NCI-H524 treated with DMSO at 0.1 percent for 48 hours (cell line): Measurements from ENCODE around the gene GNA14.
"Not testable (repeated sequence)": the region's sequence is repeated elsewhere in the genome, so short reads cannot be mapped to it uniquely, and the experiment has no call there.

Experiments
- DNase-seq: peaks from one replicate; lab custom pipeline; 2025; lab: John Stamatoyannopoulos, UW

The GNA14 gene

DNA sequence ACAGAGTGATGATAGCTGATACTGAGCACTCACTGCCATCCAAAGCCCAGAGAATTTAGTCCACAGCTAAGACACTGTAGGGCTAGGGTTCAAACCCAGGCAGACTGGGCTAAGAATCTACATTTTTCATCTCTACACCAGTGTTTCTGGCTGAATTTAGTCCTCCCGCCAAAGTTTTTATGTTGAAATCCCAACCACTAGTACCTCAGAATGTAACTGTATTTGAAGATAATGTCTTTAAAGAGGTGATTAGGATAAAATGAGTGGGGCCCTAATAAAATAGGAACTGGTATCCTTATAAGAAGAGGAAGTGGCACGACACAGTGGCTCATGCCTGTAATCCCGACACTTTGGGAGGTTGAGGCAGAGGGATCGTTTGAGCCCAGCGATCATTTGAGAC is 4.3 kb downstream of the GNA14 start:
- no peak for DNase-seq

DNA sequence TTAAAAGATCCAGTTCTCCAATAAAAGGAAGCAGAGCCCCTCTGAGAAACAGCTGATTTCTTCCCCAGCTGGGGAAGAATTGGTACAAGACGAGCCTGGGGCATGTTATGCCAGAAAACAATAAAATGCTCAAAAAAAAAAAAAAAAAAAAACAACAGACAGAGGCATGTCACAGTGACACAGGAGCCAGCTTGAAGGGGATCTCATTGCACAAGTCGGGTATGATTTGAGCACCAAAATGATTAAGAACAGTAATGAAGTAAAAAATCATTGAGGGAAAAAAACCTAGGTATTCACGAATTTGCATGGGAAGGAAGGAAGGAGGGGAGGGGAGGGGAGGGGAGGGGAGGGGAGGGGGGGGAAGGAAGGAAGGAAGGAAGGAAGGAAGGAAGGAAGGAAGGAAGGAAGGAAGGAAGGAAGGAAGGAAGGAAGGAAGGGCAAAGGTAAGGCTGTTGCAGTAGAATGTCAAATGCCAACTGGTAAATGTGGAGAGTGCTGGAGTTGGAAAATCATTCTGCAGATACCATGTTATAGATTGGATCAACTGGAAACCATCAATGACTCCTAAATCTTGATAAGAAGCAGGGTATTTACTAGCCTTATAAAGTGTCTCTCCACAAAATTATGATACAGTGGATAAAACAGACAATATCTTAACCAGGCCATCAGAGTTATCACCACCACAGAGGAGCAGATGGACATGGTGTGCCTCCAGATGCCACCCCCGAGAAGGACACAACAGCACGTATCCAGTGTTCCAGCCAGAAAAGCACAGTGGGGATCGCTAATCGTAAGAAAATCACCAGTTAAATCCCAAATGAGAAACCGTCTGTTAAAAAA is 7.2 kb downstream of the GNA14 start:
- DNase-seq, result no peak

DNA sequence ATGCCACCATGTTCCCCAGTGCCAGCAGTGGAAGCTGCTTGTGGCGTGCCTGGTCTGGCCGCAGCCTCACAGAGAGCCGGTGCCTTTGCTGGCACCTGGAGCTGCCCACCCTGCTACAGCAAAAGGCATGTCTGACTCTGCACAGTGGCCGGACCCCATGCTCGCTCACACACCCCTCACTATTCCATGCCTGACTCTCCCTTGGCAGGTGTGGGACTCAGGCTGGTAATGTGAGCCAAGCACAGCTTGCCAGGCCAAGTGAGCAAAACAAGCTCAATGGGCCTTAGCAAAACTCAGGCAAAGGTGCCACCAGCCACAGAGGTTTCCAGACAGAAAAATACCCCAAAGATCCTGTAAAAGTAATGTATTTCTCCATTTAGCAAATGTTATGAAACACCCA is 15.5 kb downstream of the GNA14 start:
- no peak for DNase-seq

DNA sequence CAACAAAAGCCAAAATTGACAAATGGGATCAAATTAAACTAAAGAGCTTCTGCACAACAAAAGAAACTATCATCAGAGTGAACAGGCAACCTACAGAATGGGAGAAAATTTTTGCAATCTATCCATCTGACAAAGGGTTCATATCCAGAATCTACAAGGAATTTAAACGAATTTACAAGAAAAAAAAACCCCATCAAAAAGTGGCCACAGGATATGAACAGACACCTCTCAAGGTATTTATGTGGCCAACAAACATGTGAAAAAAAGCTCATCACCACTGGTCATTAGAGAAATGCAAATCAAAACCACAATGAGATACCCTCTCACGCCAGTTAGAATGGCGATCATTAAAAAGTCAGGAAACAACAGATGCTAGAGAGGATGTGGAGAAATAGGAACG is 19.3 kb downstream of the GNA14 start:
- DNase-seq, result not testable (repeated sequence)

DNA sequence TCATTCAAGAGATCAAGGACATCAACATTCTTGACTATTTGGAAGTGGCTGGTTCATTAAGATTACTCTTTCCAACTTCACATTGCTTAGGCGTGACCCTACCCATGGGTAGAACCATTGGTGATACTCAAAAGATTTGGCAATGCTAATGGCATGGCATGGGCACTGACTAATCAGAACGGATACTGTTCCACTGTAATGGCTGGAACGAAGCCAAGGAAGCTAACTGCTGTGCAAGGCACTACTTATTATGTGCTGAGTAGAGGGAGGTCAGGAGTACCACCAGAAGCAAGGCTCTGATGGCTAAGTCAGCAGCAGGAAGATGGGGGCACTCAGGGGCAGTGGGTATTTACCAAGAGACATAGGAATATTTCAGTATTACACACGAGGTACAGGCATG is 31.9 kb downstream of the GNA14 start:
- DNase-seq, result no peak

DNA sequence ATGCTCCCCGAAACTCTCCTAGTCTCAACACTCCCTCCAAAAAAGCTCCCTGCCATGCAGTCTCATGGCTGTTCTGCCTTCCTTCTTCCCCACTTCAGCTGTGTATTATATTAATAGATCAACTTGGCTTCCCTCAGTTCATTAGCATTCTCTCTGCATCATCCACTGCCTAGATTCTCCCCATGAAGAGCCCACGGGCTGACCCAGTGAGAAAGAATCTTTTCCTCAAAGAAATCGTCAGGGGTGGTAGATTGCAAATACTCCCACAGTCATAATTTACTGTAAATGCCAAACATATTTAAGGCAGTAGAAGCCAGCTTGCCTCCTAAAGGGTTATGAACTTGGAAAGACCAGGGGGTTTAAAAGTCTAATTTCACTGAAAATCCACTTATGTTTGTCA is 33.5 kb downstream of the GNA14 start:
- no peak for DNase-seq

DNA sequence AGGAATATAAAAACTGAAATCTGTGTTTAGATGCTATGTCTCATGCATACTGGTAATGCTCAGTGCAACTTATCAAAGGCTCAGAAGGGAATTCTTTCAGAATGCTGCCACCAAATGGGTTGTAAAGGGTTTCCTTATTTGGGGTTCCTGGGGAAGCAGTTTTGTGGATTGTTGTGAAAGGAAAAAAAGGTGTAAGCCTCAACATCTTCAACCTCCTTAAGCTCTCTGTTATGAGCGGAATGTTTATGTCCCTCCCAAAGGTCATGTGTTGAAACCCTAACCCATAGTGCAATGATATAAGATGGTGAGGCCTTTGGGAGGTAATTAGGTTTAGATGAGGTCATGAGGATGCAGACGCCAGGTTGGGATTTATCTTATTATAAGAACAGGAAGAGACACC is 41.6 kb downstream of the GNA14 start:
- no peak for DNase-seq

DNA sequence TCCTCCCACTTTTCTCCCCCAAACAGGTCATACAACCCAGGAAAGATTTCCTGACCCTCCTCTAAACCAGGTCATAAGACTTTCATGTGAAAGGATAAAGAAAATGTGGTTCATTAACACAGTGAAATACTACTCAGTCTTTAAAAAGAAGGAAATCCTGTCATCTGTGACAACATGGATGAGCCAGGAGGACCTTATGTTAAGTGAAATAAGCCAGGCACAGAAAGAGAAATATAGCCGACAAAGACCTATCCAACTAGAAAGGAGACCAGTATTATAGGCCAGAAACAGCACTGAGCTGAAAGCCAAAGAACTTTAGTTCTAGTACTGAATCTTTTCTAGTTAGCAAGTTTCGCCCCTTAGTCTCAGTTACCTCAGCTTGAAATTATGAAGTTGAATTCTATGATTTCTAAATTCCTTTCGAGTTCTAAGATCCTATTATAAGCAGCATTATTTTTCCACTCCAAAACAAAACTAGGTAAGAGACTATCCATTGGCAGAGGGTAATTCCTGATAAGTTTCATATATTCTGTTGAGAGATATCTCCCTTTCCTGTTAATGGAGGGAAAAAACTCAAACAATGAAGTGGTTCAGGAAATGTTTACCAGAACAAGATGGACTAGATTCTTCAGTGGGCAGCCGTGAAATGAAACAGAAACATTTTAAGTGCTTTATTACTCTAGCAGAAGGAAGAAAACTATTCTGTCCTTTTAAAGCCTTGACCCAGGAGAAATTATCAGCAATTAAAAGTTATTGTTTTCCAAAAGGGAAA is 42.5 kb downstream of the GNA14 start:
- no peak for DNase-seq

DNA sequence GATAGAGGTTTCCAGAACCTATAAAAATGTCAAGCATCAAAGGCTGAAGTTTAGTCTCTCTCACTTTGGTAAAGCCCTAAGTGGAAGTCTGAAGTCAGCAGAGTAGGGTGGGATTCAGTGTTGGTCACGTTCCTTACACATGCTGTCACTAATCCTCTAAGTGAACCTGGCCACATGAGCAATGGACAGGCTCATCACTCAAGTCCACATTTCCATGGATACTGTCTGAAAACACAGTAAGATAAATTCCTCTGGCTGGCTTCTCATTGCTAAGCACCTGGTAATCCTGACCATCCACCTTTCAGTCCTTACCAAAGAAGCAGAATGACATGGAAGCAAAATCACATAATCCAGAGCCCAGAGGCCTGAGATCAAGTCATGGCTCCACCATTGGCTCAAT is 43.8 kb downstream of the GNA14 start:
- DNase-seq, result no peak

DNA sequence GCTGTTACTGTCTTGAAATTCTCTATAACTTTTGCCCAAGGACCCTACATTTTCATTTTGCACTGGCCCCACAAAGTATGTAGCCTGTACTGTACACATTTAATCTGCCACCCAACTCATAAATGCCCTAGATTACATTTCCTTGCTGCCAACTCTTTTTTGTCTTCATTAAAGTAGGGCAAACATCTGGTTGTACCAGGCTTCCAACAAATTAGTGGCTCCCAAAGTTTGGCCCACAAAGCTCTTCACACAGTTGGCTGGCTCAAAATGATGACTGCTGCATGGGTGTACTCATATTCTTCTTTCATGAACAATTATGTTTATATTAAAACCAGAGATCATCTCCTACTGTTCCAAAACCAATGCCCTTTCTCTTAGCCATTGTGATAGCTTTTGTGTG is 45.3 kb downstream of the GNA14 start:
- DNase-seq, result no peak

DNA sequence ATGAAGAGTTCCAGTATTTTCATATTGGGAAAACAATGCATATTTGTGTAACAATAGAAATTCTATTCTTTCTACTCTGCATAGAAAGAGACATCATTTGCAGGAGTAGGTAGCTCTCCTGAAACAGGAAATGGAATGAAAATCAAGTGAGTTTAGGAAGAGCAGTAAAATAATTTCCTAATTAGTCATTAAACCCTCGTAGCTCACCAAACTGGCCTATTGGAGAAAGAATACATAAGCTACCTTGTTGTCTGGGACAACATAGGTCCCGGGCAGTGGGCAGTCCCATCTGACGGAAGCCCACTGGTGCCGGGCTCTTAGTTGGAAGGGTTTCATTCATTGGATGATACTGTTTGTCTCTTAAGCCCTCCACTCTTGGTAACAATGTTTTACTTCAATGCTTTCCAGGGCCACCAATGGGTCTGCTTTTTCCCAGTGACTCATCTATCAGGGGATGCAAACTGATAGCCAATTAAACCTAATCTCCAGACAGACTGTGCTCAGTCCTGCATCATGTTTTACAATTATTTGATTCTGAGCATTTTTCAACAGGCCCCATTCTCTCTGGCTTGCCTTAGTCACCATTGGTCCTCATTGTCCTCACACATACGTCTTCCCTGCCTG is 46.5 kb downstream of the GNA14 start:
- no peak for DNase-seq

DNA sequence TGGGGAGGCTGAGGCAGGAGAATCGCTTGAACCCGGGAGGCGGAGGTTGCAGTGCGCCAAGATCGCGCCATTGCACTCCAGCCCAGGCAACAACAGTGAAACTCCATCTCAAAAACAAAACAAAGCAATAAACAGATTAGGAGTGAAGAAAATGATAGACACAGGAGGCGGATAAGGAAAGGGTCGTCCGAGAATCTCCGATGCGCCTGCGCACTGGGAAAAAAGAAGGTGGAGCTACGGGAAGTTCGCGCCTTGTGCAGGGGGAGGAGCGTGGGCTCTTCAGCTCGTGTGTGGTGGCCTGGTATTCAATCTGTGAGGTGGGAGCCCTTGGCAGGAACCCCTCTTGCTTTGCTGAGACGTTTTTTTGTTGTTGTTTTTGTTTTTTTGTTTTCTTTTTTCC is 47.3 kb downstream of the GNA14 start:
- no peak for DNase-seq

DNA sequence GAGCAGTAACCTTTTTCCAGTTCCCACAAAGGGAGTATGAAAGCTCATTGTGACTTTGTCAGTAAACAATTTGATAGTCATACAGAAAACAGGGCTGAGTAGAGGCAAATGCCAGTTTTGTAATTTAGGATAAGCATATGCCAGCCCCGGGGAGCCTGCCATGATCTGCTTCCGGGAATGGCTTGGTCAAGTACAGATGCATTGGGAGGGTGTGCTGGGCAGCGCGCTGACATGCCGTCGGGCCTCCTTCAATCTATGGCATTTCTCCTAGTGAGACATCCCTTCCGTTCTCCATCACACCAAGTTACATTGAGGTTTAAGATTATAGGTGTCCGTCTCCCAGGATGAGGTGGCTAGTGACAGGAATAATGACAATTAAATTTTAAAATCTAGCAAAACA is 48.6 kb downstream of the GNA14 start:
- DNase-seq, result no peak

DNA sequence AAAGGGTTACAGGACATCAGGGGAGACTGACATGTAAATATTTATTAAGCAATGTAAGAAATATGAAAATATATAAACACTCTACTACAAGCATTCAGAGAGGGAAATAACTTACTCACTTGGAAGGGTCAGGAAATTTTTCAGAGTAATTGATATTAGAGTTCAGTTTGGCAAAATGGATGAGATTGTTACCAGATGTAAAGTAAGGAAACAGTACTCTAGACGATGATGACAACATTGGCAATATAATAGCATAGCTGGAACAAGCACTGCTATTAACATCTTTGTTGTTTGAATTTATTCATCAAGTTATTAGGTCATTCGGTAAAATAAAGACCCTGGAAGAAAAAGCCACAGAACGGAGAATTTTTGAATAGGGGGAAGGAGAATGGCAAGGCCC is 49.1 kb downstream of the GNA14 start:
- no peak for DNase-seq

DNA sequence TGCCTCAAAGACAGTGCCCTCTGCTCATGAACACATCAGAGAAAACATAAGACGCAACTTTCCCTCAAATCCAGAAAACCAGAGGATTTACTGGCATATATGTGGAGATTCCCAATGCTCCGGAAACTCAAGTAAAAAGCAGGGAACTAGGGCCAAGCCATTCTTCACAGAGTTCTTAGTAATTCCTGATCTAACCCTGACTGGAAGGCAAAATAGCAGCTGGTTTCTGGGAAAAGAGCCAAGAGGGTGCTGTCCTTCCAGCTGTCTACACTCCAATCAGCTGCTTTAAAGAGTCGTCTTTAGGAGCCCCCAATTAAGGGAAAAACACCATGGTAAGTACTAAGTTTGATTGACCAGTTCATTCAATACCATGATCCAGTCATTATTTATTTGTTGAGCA is 49.6 kb downstream of the GNA14 start:
- peak; percentile 5 for DNase-seq

DNA sequence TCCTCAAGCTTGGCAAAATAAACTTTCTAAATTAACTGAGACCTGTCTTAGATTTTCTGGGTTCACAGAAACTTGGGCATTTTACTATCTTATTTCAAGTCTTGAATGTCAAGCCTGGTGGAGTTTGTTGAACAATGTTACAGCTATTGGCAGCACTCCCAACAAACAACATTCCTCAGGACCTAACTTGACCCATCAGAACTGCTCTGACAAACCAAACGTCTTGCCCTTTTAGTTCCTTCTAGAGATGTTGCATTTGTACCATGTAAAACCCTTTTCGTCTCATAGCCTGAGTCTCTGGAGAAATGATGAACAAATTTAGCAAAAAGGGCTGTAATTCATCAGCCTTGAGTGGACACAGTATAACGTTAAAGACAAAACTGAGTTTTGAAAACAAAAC is 51.1 kb downstream of the GNA14 start:
- DNase-seq, result no peak

DNA sequence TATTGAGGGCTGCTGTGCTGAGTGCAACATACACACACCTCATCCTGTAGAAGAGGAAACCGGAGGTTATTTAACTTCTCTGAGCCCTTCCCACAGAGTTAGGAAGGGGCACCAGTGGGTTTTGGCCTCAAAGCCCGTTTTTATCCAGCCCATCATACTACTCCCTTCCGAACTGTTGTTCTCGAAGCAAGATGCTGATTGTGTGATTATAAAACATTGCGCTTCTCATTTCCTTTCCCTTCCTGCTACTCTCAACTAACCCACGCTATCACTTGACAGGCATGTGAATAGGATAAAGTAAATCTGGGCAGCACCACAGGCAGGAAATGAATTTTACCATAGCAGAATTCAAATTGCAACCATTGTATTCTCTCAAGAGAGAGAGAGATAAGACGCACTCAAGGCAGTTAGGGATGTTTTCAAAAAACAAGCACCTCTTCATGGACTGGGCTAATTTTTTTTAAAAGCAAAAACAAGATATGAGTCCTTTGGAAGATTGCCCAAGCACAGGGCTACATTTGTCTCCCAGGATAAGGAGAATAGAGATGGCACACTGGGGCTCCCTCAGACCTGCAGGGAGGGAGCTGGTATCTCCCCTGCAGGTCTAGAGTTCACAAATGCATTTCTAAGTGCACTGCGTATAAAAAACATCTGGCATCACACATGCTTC is 52.6 kb downstream of the GNA14 start:
- DNase-seq, result no peak

DNA sequence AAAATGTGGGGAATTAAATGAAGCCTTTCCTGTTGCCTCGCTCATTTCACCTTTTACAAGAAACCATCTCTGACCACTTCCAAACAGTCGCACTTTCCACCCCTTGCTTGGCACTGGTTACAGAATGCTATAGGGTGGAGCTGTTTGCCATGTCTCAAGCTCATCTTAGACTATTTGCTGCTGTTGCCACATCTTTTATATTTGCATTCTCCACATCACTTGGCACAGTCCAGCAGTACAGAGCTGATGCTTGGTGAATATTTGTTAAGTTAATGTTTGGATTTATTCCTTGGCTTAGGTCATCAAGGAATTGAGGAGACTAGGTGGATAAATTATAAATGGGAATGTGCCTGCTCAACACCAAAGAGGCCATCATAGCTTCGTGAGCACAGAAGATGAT is 53.2 kb downstream of the GNA14 start:
- no peak for DNase-seq

DNA sequence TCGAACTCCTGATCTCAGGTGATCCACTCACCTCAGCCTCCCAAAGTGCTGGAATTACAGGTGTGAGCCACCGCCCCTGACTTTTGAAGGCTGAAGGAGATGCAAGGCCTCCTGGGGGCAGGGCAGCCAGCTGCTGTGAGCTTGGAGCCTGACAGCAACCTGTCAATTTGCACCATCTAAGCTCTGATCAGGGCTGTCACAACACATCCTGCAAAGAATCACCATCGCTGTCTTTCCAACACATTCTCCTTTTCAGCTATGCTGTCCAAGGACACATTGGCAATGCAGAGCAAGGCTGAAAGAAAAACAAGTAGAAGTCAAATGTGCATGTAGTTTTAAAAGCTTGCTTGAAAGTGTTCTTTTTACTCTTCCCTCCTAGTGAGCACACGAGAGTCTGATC is 54.6 kb downstream of the GNA14 start:
- no peak for DNase-seq

DNA sequence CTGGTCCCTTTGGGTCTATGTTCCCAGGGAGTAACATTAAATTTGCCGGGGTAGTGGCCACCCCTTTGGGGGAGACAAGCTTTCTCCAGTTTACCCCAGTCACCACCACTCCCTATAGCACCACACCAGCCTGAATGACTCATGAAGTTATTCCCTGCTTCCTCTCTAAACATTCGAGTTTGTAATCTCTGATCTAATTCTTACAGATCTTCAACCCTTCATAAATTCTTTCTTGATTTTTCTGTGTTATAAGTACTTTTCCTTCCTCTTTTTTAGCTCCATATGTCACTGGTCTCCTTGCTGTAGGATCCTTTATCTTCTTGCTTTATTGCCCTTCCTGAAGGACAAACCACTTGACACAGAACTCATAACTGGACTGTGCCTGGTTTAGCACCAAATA is 55.6 kb downstream of the GNA14 start:
- DNase-seq, result no peak

DNA sequence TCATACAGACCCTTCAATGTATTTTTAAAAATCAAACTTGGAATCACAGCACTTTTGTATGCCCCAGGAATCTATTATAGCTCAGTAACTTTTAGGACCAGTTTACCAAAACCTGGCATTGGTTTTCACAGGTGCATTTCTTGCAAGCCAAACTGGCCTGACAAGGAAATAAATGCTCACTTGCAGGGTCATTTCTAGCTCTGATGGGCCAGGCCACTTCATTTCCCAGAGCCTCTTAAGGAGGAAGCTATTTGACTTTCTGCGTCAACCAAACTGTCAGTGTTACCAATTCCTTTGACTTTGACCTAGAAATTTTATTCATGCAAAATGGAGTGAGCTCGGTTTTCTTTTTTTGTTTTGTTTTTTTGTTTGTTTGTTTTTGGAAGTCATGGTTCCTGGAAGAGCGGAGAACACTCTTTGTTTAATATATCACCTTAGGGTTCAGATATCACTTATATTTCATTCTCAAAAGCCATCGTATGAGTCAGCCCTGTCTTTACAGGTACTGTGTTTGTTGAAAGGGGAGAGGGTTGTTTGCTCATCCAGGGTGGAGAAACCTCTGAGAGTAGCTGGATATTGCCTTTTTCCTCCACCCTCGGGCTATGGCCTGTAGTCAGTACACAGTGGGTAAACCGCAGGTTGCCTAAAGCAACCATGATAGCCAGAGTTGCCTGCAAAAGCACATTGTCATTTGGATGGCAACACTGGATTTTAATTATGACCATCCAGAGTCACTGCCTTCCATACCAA is 58.9 kb downstream of the GNA14 start:
- DNase-seq, result no peak
